Activated naive CD4-positive, alpha-beta T cell treated with anti-CD3 and anti-CD28 coated beads, Interleukin-2, amount 50 U/mL, for 72 hours (primary cell): Measurements from ENCODE around the gene BRD4. TPM values are rescaled to one million over a fixed set of nuclear protein-coding genes. Genes with fewer than 3 reads are reported as not detected.

Experiments used
- ATAC-seq, 2 donors: fragments of 150-1000 bp; cut with Tn5 transposase; 2 replicates each; pipeline ENCODE4 v1.10.0; 2021; ENCODE audit warnings: mild to moderate bottlenecking in 2 of 2, moderate library complexity in 2 of 2
- DNase-seq, 2 donors: peaks; one replicate each; pipeline ENCODE4 v3.0.0; 2021 to 2022; ENCODE audit warnings: low spot score in 2 of 2
- H3K27ac Mint-ChIP-seq, 2 donors: one replicate each; pipeline ENCODE4 v1.8.0; 2022; ENCODE audit warnings: mild to moderate bottlenecking in 2 of 2, mixed read lengths in 2 of 2
- H3K36me3 Mint-ChIP-seq, 2 donors: one replicate each; pipeline ENCODE4 v1.8.0; 2022; ENCODE audit warnings: mixed read lengths in 2 of 2
- H3K9me3 Mint-ChIP-seq, 2 donors: one replicate each; pipeline ENCODE4 v1.8.0; 2022; ENCODE audit warnings: mixed read lengths in 2 of 2
- total RNA-seq, 2 donors: library from RNA; stranded (reverse); gene quantifications; one replicate each; pipeline ENCODE4 v1.2.3, GENCODE V29; 2022

BRD4 gene
- total RNA-seq, 2 donors from 2014 or later, result 108 to 114 TPM

DNA sequence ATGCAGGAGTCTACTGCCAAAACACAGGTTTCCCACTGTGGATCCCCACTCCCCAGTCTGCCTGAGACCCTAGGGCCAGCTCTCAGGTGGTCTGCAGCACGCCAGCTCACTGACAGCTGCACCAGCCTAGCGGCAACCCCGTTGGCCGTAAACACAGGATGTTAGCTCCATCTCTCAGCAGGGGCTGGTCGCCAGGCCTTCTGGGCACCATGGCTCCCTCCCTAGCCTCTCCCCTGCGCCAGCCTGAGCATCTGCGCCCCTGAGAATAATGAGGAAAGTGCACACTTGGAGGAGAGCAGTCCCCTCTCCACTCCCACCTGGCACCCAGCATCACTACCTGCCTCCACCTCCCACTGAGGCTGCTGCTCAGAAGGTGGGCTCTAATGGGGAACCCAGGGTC is 79.3 kb downstream of the BRD4 start:
- peaks cover 11 to 14% of the 10 kb centered on the region in 2 donors for H3K36me3 Mint-ChIP-seq

DNA sequence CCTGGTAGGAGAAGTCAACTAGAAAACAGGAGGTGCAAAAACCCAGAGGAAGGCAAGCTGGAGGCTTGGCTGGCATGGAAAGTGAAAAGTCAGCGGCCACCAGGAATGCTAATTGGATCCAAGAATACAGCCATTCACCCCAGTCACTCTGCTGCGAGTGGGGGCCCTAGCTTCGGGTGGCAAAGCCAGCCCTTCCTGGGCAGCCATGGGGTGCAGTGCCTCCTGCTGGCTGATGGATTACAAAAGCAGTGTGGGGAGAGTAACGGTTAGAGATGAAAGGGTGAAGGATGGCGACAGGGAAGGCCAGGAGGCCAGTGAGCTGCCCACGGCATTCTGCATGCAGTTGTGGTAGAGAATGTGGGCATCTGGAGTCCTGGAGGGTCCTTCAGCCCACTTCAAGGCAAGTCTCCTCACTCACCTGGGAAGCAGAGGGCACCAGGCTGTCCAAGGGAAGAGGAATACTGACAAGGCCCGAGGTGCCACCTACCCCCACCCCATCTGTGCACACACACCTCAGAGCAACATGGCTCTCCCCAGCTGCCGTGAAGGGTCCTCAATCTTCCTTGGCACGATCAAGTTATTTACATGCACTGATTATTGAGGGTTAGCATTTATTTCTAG is 79.8 kb downstream of the BRD4 start:
- no peaks in the 10 kb centered on the region for H3K9me3 Mint-ChIP-seq
- H3K27ac Mint-ChIP-seq, result peak overlapping the region in 1 of 2 donors; percentile 68
- ATAC-seq (no peak), DNase-seq (no peak)
- H3K36me3 Mint-ChIP-seq, result peaks cover 11 to 14% of the 10 kb centered on the region in 2 donors

More for the DNA sequence above, 79.3 kb downstream of the BRD4 start:
- peak overlapping the region in 1 of 2 donors; percentile 68 for H3K27ac Mint-ChIP-seq
- no peak for ATAC-seq
- DNase-seq, result no peak
- H3K9me3 Mint-ChIP-seq, result no peaks in the 10 kb centered on the region

DNA sequence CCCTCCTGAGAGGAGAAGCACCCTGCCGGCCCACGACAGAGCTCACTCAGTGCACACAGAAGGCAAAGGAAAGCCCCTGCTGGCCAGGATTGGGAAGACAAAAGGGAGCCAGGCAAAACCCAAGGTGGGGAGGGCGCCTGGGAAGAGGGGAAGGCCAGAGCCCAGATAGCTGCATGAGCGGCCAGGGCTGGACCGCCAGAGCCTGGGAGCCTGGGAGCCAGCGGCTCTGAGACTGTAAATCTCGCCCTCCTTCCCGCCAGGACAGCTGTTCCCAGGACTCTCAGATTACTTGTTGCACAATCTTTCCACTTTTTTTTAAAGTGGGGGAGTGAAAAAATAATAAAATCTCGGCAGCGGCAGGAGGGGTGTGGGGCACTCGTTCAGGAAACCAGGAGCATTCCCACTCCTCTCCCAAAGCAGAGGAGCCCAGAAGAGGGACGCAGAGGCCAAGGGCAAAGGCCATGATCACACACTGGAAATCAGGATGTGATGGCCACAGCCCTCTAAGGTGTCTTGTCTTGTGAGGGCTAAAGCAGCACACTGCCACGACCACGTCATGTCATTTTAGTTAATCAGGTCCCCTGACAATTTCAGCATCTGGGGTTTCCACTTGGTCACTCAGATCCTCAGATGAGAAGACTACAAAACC is 80.5 kb downstream of the BRD4 start:
- peaks cover 11 to 14% of the 10 kb centered on the region in 2 donors for H3K36me3 Mint-ChIP-seq
- H3K27ac Mint-ChIP-seq, result peak overlapping the region in 1 of 2 donors; percentile 68
- no peak for ATAC-seq
- no peak for DNase-seq
- H3K9me3 Mint-ChIP-seq, result no peaks in the 10 kb centered on the region

DNA sequence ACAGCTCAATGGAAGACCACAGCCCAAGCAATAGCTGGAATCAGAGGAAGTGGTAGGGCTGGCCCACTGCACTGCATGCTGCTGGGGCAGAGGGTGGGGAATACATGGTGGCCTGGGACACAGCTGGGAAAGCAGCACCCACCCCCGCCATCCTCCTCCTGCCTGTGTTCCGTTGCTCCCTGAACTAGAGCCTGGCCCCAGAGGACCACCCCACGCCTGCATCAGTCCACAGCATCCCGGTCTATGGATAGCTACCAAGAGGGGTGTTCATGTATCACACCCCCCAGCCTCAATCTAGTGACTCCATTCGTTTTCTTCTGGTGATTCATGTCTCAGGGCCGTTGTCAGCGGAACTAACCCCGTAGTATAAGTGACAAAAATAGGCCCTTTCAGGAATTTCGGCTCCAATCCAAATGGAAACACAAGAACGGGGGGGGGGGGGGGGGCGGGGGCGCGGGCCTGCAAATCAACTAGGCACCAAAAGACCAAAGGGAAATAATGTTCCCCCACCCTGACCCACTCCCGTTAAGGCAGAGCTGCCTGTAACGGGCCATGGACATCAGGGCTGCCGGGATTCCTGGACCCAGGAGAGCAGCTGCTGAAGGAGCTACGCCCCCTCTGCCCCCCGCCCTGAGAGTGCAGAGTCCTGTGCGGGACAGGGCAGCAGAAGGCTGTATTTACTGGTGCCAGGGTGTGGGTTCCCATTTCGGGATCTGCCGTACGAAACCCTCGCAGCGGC is 81.2 kb downstream of the BRD4 start:
- ATAC-seq, result no peak
- no peak for DNase-seq
- H3K36me3 Mint-ChIP-seq, result peaks cover 10% of the 10 kb centered on the region in 2 donors

DNA sequence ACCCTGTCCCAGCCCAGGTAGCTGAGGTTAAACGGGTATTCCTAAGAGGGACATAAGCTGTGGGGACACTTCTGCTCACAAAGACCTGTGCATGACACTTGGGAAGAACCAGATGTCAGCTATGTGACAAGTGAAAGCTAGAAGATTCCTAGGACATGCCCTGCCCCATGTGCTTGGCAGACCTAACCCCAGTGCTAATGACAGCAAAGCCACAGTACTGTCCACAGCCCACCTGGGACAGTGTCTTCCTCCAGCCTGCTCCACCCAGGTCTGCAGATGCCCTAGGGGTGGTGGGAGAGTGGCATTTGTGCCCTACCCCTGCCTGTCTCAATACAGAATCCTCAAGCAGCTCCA is 81.7 kb downstream of the BRD4 start:
- no peak for DNase-seq
- peak overlapping the region in 1 of 2 donors; percentile 29 for H3K27ac Mint-ChIP-seq
- H3K36me3 Mint-ChIP-seq, result peaks cover 6 to 11% of the 10 kb centered on the region in 2 donors
- no peak for ATAC-seq
- H3K9me3 Mint-ChIP-seq, result no peaks in the 10 kb centered on the region

More for the DNA sequence above, 81.2 kb downstream of the BRD4 start:
- Mint-ChIP-seq H3K27ac (no peak overlapping the region), H3K9me3 (no peaks in the 10 kb centered on the region)

DNA sequence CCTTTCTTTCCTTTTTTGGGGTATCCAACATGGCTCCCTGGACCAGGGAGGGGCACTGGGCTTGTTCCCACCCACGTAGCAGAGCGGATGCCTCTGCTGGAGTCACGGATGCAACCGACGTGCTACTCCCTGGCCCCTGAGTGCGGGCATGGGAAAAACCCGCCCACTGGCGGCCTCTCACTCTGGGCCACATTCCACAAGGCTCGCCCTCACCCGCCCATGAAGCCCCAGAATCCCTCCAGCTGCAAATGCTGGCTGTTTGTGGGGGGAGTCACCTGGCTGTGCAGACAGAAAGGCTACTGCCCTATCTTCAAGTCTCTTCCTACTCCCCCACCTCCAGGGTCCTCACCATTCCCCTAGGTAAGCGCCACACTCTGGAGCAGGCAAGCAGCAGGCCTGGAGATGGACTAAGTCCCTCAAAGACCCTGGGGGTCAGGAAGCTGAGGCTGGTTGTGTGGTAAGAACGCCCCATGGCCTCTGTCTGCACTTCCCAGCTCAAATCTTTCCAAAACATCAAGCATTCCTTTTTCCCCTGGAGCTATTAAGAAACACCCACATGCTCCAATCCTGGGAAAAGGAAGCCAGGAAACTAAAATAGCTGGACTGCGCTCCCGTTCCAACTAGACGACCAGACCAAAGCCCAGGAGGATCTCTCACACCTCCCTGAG is 82.2 kb downstream of the BRD4 start:
- Mint-ChIP-seq H3K9me3 (no peaks in the 10 kb centered on the region), H3K36me3 (peaks cover 7 to 11% of the 10 kb centered on the region in 2 donors), H3K27ac (peak overlapping the region in 1 of 2 donors; percentile 36)
- no peak for ATAC-seq
- DNase-seq, result no peak

DNA sequence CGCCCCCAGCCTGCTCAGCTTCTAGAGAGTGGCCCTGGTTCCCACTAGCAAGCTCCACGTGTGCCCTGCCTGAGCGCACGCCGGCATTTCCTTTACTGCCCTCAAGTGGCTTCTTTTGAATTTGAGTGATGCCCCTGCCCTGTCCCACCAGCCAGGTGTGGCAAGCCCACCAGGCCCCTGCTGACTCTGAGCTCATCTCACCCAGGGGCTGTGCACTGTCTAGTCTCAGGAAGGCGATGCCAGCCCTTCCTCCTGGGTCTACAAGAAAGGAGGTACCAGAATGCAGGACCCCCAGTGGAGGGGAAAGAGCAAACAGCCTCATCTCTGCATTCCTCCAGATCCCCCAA is 82.8 kb downstream of the BRD4 start:
- ATAC-seq, result no peak
- peaks cover 11 to 12% of the 10 kb centered on the region in 2 donors for H3K36me3 Mint-ChIP-seq
- no peak for DNase-seq
- H3K9me3 Mint-ChIP-seq, result no peaks in the 10 kb centered on the region
- no peak overlapping the region for H3K27ac Mint-ChIP-seq

DNA sequence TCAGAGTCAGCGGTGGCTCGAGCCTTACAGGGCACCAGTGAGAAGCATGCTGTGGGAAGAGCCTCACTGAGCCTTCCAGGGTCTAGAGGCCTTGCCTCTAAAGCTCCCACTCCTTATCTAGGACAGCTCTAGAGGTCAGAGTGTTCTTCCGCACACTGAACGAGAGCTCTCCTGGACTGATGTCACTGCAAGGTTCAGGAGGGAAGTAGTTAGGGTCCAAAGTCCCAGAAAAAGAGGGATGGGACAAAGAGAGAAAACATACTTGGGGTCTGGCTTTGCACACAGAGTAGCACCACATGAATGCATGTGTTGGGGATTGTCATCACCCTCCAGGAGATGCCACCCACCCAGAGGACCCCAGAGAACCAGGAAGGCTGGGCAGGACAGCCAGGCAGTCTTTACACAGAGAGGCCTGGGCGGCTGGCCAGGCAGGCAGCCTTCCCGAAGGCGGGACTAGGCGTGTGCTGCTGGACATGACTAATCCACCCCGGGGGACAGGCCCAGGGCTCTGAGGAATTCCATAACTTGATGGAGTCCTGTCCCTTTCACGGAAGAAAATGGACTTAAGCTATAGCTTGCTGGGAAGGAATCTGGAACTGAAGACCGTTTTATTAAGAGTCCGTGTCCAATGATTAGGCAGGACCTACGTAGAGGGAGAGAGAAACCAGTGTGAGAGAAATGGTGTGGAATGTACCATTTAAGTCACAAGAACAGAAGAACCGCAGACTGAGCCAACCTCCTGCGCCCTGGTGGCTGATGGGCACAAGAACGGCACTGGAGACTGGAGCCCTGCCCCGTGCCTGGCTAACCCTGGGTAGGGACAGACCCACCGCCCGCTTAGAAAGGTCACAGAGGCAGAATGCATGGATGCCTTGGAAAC is 83.5 kb downstream of the BRD4 start:
- peaks cover 13 to 14% of the 10 kb centered on the region in 2 donors for H3K36me3 Mint-ChIP-seq
- H3K9me3 Mint-ChIP-seq, result no peaks in the 10 kb centered on the region
- ATAC-seq (no peak), DNase-seq (no peak)
- H3K27ac Mint-ChIP-seq, result peak overlapping the region in 1 of 2 donors; percentile 44

DNA sequence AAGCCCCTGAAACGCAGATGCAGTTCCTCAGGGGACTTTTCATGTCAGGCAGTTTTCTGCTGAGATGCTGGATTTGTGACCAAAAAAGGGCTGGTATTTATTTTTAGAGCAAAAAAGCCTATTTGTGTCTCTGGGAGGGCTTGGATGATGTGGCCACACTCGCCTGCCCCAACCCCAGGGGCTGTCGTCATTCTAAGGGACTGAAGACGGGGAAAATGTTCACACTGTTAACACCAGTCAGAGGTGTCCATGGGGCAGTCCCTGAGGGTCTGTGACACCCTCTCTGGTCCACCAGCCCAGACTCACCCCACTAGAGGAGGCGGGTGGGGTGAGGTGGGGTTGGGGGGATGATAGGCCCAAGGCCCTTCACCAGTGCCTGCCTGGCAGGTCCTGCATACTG is 84.2 kb downstream of the BRD4 start:
- no peak for ATAC-seq
- Mint-ChIP-seq H3K27ac (no peak overlapping the region), H3K36me3 (peaks cover 11 to 18% of the 10 kb centered on the region in 2 donors), H3K9me3 (no peaks in the 10 kb centered on the region)
- no peak for DNase-seq

DNA sequence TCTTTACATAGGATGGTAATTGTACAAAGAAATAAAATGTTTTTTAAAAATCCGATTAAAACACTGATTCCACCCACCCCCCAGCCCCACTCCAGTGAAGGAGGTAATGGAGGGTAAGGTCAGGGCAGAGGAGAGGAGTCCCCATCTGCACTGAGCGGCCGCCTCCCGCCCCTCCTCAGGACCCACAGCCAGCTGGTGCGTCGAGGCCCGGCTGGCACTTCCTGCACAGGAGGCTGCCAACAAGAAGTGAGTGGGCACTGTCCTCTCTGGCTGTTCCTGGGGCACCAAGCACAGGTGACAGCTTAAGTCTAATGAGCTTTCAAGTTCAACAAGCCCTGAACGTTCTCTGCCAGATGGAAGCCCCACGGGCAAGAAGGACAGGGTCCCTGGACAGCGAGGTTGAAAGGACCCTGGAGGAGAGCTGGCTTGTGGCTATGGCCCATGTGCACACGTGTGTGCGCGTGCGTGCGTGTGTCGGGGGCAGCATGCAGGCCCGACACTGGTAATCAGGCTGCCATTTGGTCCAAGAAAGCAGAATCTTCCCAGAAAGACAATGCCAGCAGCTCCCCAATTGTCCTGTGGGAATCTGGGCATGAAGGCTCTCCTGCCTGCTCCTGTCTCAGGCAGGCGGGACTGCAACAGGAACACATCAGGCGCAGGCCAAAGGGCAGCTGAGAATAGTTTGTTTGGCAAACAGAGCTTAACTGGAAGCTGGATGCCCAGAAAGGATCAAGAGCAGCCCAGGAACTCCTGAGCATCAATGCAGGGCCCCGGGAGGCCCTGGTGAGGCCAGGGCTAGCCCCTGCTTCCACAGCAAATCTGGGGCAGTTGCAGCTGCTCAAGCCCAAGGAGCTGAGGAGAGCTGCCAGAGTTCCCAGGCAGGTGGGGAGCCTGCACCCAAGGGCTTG is 85.0 kb downstream of the BRD4 start:
- Mint-ChIP-seq H3K9me3 (no peaks in the 10 kb centered on the region), H3K27ac (no peak overlapping the region), H3K36me3 (peaks cover 11 to 18% of the 10 kb centered on the region in 2 donors)
- ATAC-seq (no peak), DNase-seq (no peak)

DNA sequence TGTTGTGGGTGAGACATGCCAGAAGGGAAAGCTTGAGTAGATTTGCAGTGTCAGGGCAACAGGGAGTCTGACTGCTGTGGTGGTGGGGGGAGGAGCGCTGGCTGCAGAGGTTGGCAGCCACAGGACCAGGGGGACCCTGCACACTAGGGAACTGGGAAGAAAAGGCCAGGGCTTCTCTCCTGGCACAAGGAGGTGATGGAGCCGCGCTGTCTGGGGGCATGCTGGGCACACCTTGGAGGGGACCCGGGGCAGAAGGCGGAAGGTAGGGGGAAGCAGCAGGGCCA is 86.2 kb downstream of the BRD4 start:
- Mint-ChIP-seq H3K36me3 (peaks cover 11 to 18% of the 10 kb centered on the region in 2 donors), H3K9me3 (no peaks in the 10 kb centered on the region), H3K27ac (peak overlapping the region; percentile 1 to 87)
- no peak for ATAC-seq
- DNase-seq, result no peak

DNA sequence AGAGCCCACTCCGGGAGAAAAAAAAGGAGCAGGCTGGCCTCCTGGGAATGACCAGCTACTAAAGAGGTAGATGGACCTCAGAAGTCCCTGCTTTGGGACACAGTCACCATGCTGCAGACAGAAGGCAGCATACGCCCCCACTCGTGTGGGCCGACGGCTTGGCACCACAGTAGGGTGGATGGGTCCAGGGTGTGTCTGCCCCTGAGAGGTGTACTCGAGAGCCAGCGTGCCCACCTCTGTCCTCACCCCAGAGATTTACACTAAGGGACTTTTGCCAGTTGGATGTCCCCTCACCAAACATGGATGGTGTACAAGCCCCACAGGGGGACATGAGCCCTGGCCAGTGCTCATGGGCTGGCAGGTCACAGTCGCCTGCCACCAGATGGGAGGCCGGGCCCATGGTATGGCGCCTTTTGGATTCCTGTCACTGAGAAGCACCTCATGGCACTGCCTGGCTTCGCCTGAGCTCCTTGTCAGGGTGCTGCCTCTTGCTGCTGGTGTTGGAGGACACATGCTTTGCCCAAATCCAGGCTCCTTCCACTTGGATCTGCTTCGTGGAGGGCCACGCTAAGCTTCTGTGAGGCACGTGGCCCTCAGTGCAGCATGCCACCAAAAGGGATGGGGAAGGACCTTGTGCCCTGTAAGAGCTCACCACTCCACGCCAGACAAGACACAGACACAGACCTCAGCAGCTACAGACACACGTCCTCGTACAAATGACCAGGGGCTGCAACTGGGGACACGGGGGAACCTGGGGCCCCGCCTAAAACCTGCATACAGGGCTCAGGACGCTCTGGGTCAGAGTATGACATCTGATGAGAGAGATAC is 86.8 kb downstream of the BRD4 start:
- no peaks in the 10 kb centered on the region for H3K9me3 Mint-ChIP-seq
- ATAC-seq (no peak), DNase-seq (no peak)
- H3K27ac Mint-ChIP-seq, result peak overlapping the region in 1 of 2 donors; percentile 90
- peaks cover 11 to 18% of the 10 kb centered on the region in 2 donors for H3K36me3 Mint-ChIP-seq

DNA sequence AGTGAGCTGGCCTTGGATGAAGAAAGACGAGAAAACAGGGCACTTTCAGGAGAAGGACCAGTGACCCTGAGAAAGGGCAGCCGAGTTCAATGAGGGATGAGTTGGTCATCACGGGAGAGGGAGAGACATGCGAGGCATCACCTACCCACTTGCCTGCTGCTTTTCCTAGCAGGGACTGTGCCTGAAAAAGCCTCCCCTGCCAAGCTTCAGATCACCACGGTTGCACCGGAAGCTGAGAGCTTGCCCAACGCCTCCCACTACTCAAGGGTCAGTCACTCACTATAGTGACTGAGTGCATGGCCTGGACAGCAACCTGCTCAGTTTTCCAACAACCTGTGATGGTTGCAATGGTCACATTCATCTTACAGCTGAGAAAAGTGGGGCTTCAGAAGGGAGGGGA is 87.5 kb downstream of the BRD4 start:
- no peak for ATAC-seq
- Mint-ChIP-seq H3K36me3 (peaks cover 11 to 18% of the 10 kb centered on the region in 2 donors), H3K9me3 (no peaks in the 10 kb centered on the region), H3K27ac (peak overlapping the region in 1 of 2 donors; percentile 90)
- DNase-seq, result no peak

DNA sequence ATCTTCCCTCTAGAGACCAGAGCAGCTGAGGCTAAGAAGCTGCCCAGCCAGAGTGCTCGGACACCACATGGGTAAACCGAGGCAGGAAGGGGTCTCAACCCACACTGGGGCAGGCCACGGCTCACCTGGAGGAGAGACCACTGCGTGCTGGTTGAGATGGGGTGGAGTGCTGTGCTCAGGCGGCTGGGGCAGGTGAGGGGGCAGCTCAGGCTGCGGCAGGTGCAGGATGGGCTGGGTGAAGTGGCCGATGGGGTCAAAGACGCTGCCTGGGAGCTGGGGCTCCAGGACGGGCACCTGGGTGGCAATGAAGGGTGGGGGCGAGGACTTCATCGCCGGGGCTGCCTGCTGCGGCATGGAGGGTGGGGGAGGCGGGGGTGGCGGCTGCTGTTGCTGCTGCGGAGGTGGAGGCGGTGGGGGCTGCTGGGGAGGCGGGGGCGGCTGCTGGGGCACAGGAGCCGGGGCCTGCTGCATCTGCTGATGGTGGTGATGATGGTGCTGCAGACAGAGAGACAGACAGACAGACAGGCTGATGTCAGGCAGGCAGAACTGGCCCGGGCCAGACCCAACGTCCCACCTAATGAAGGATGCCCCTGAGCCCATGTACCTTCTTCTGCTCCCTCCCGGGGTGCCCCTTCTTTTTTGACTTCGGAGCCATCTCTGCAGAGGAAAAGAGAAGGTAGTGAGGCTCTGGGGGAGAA is 88.1 kb downstream of the BRD4 start:
- no peak for ATAC-seq
- Mint-ChIP-seq H3K9me3 (no peaks in the 10 kb centered on the region), H3K36me3 (peaks cover 11 to 18% of the 10 kb centered on the region in 2 donors), H3K27ac (peak overlapping the region; percentile 20 to 81)
- DNase-seq, result no peak
